AG04450 (cell line): Measurements from ENCODE around the gene DDN. TPM values are rescaled to one million over a fixed set of nuclear protein-coding genes. Genes with fewer than 3 reads are reported as not detected.

Experiments used
- CTCF ChIA-PET: fragments of 300-600, 350-600 bp; formaldehyde crosslinking; extraction: SDS; loops from one replicate; lab custom pipeline; 2022; ENCODE audit warnings: antibody characterized with exemption, inconsistent platforms; lab: Charles Lee
- POLR2A ChIA-PET: fragments of 350-600 bp; formaldehyde crosslinking; extraction: SDS; loops from one replicate; lab custom pipeline; 2021; ENCODE audit warnings: antibody characterized with exemption, inconsistent platforms; lab: Yijun Ruan, JAX
- DNase-seq: peaks from one replicate; pipeline ENCODE4 v3.0.0-alpha.2; 2011; ENCODE audit warnings: low read depth, low spot score
- H3K27ac ChIP-seq: one replicate; pipeline ENCODE4 v1.5.1; 2012; ENCODE audit warnings: low read depth, low read length, control low read depth
- H3K27me3 ChIP-seq: one replicate; pipeline ENCODE4 v1.6.0; 2012; ENCODE audit warnings: low read length; ENCODE audit not compliant: control insufficient read depth, insufficient read depth
- H3K4me3 ChIP-seq: 2 replicates; pipeline ENCODE4 v1.5.1; 2011; ENCODE audit warnings: mild to moderate bottlenecking, low read depth, low read length, control low read depth
- H3K9me3 ChIP-seq: 2 replicates; pipeline ENCODE4 v1.5.1; 2012; ENCODE audit warnings: low read length; ENCODE audit not compliant: control insufficient read depth, insufficient read depth
- polyA plus RNA-seq: library from polyadenylated mRNA; depleted of rRNA; stranded (reverse); fragments of >200 nt; gene quantifications from 2 replicates; pipeline ENCODE4 v1.2.3, GENCODE V29; 2011
- TF ChIP-seq, protein P1 (sequence below): IDR thresholded peaks from 2 replicates; pipeline ENCODE4 v1.5.1; 2011; ENCODE audit warnings: low read depth, low read length, control low read depth, inconsistent platforms

DDN gene
- polyA plus RNA-seq, 1 experiment = 0.02 TPM

DNA sequence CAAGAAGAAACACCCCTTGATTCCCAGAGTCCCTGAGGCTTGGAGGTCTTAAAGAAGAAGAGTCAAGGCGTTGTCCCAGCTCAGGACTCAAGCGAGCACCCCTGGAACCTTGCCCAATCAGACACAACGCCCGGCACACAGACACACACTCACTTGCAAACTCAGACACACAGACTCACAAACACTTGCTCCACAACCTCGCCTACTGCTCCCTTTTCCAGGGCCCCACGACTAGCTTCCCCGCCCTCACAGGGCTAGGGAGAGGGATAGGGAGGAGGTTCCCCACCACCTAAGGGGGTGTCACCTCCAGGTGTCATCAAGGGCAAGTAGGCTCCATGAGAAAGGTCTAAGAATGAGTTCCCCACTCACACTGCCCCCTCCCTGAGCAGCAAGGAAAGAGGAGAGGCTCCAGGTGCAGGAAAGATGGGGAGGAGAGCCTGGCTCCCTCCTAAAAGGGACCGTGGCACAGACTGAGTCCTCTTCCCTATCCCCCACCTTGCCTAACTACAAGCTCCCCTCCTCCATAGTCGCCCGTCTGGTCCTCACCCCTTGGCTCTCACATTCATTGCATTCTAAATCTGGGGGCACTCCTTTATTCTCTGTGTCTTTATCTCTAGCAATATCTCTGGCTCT is 28.4 kb downstream of the DDN start:
- DNase-seq = no peak
- no peaks in the 10 kb centered on the region; the same call in 1 of the 2 replicates for H3K9me3 ChIP-seq
- H3K27me3 ChIP-seq = peaks cover 40% of the 10 kb centered on the region
- TF ChIP-seq, protein P1, sequence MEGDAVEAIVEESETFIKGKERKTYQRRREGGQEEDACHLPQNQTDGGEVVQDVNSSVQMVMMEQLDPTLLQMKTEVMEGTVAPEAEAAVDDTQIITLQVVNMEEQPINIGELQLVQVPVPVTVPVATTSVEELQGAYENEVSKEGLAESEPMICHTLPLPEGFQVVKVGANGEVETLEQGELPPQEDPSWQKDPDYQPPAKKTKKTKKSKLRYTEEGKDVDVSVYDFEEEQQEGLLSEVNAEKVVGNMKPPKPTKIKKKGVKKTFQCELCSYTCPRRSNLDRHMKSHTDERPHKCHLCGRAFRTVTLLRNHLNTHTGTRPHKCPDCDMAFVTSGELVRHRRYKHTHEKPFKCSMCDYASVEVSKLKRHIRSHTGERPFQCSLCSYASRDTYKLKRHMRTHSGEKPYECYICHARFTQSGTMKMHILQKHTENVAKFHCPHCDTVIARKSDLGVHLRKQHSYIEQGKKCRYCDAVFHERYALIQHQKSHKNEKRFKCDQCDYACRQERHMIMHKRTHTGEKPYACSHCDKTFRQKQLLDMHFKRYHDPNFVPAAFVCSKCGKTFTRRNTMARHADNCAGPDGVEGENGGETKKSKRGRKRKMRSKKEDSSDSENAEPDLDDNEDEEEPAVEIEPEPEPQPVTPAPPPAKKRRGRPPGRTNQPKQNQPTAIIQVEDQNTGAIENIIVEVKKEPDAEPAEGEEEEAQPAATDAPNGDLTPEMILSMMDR = no peak
- POLR2A ChIA-PET = interaction anchor here (2.1 kb wide), 1 partner anchor 13 kb away, joined by 13 read pairs; the partner anchor contains the start of gene ARF3
- no peak overlapping the region for H3K27ac ChIP-seq
- H3K4me3 ChIP-seq = no peak overlapping the region; the same call in 1 of the 2 replicates
- CTCF ChIA-PET = interaction anchor here (1.4 to 5.1 kb wide), 3 partner anchors 17 to 118 kb away, joined by 3 to 28 read pairs (median 10); no protein-coding TSS in a partner anchor

DNA sequence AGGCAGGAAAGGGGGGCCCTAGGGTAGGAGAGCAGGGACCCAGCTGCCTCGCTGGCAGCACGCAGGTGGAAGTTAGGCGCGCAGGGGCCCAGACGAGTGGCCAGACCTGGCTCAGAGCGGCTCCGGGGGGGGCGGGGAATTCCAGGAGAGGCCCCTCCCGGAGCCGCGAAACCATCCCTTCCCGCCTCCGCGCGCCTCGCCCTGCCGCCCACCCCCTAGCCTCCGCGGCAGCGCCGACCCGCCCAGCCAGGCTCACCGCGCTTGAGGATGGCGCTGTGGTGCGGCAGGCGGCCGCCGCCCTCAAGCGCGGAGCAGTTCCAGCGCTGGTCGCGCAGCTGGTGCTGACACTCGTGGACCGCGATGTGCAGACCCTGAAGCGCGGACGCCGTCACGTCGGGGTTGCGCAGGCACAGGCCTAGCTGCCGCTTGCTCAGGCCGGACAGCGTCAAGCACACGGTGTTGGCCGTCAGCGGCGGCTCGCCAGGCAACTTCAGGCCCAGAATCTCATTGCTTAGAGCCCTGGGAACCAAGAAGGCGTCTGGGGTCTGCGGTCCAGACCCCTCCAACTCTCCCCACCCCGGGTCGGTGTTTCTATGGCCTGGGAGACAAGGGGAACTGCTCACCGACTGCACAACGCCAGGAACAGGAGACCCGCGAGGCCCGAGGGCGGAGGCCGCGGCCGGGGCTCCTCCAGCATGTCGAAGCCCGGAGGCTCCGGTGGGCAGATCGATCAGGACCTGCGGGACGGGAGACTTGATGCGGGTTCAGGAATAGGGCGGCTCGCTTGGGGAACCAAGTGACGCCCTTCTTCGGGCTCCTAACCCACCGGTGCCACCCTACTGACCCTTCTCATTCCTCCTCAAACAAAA is 29.1 kb downstream of the DDN start:
- ChIA-PET POLR2A (interaction anchor here (1.0 kb wide), 1 partner anchor 100 kb away, joined by 5 read pairs; the partner anchor contains the start of gene RHEBL1), CTCF (interaction anchor here (1.4 to 5.1 kb wide), 3 partner anchors 8 to 117 kb away, joined by 3 to 37 read pairs (median 28); partner anchors contain the start of gene WNT1)
- no peak for DNase-seq
- H3K4me3 ChIP-seq = no peak overlapping the region; the same call in 1 of the 2 replicates
- no peak overlapping the region for H3K27ac ChIP-seq
- no peaks in the 10 kb centered on the region; the same call in 1 of the 2 replicates for H3K9me3 ChIP-seq
- TF ChIP-seq, protein P1 = no peak
- peaks cover 41% of the 10 kb centered on the region for H3K27me3 ChIP-seq

DNA sequence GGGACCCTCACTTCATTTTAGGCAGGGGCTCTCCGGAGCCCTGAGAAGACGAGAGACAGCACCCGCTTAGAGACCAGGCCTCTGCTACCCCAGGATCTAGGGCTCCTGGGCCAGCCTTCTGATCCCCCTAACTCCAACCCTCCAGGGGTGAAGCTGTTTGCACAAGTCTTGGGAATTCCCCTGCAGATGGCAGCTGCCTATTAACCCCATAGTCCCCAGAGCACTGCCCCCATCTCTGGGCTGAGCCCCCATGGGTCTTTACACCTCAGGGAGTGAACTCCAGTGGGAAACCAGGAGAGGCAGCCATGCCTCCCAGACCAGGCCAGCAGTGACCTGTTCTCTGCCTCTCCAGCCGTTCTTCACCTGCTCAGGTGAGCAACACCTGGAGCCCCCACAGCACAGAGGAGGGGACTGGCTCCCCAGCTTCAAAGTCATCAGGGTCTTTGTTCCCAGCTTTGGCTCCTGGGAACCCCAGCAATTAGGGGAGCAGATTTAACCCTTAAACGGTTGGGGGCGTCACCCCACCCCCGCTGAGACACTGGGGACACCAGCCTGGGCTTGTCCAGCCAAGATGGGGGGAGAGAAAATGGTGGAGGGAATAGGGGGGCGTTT is 29.9 kb downstream of the DDN start:
- CTCF ChIA-PET = interaction anchor here (0.7 to 5.1 kb wide), 3 partner anchors 9 to 27 kb away, joined by 3 to 37 read pairs (median 28); partner anchors contain the start of gene WNT1
- Histone ChIP-seq H3K27me3 (peaks cover 42% of the 10 kb centered on the region), H3K4me3 (no peak overlapping the region), H3K9me3 (no peaks in the 10 kb centered on the region; the same call in 1 of the 2 replicates), H3K27ac (no peak overlapping the region)
- POLR2A ChIA-PET = interaction anchor here (1.0 kb wide), 1 partner anchor 101 kb away, joined by 5 read pairs; the partner anchor contains the start of gene RHEBL1
- TF ChIP-seq, protein P1 = no peak
- DNase-seq = no peak

DNA sequence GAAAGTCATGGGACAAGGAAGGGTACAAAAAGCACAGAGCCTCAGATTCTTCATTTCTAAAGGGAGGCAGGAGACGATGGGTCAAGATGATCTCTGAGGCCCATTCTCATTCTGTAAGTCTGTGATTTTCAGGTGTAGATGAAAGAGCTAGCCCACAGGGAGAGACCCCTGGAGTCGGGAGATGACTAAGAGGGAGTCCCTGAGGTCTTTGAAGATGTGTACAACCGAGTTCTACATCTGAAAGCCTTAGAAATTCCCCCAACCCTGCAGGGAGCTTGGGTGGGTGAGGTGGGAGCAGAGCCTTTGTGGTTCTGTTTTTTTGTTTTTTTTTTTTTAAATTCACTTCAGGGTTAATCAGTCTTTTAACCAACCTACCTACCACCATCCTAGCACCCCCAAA is 30.7 kb downstream of the DDN start:
- Histone ChIP-seq H3K27me3 (peaks cover 40% of the 10 kb centered on the region), H3K4me3 (no peak overlapping the region), H3K9me3 (no peaks in the 10 kb centered on the region; the same call in 1 of the 2 replicates), H3K27ac (no peak overlapping the region)
- TF ChIP-seq, protein P1 = no peak
- no peak for DNase-seq
- POLR2A ChIA-PET = no interaction called here
- CTCF ChIA-PET = interaction anchor here (0.6 to 5.1 kb wide), 5 partner anchors 10 to 42 kb away, joined by 3 to 37 read pairs (median 9); partner anchors contain the start of gene WNT1
